ENCODE data around the gene CCR5AS.

Gene CCR5AS

GRCh38 chr3:46316206-46316605 is 90.7 kb downstream of the CCR5AS start:
- DNase-seq, result no peak

GRCh38 chr3:46314517-46314916 is 92.3 kb downstream of the CCR5AS start:
- DNase-seq, result no peak
